Activated T-helper 2 cell treated with anti-CD3 and anti-CD28 coated beads, Interferon-gamma antibody, Interleukin-2, Interleukin-4, amounts not matched to agents 10 μg/mL and 5 μg/mL and 100 μg/mL, durations not matched to agents 14 hours and 24 hours and 36 hours (primary cell): ENCODE measurements around the gene CMTM6. TPM values are rescaled to one million over a fixed set of nuclear protein-coding genes. Genes with fewer than 3 reads are reported as not detected.
"Not testable (repeated sequence)": the region's sequence is repeated elsewhere in the genome, so short reads cannot be mapped to it uniquely, and the experiment has no call there.

ENCODE experiments used
- DNase-seq: peaks from one replicate; pipeline ENCODE4 v3.0.0; 2021; ENCODE audit warnings: low spot score
- H3K27ac Mint-ChIP-seq: one replicate; pipeline ENCODE4 v1.8.0; 2021; ENCODE audit warnings: mixed read lengths
- H3K27me3 Mint-ChIP-seq: one replicate; pipeline ENCODE4 v1.8.0; 2021; ENCODE audit warnings: low read depth, mixed read lengths
- H3K36me3 Mint-ChIP-seq: one replicate; pipeline ENCODE4 v1.8.0; 2021; ENCODE audit warnings: low read depth, mixed read lengths
- H3K4me1 Mint-ChIP-seq: one replicate; pipeline ENCODE4 v1.8.0; 2021; ENCODE audit warnings: low read depth, mixed read lengths
- H3K4me3 Mint-ChIP-seq: one replicate; pipeline ENCODE4 v1.8.0; 2021; ENCODE audit warnings: low read depth, mild to moderate bottlenecking, moderate library complexity, mixed read lengths
- H3K9me3 Mint-ChIP-seq: one replicate; pipeline ENCODE4 v1.8.0; 2021; ENCODE audit warnings: mixed read lengths
- intact Hi-C: fragments of 100-400 bp; cut with micrococcal nuclease; formaldehyde crosslinking; loops from one replicate; pipeline ENCODE4 v1.15.1; 2023
- total RNA-seq: library from RNA; stranded (reverse); gene quantifications from 2 replicates; pipeline ENCODE4 v1.2.3, GENCODE V29; 2022

CMTM6 gene
- total RNA-seq, 1 donor from 2014 or later, result 107 TPM

DNA sequence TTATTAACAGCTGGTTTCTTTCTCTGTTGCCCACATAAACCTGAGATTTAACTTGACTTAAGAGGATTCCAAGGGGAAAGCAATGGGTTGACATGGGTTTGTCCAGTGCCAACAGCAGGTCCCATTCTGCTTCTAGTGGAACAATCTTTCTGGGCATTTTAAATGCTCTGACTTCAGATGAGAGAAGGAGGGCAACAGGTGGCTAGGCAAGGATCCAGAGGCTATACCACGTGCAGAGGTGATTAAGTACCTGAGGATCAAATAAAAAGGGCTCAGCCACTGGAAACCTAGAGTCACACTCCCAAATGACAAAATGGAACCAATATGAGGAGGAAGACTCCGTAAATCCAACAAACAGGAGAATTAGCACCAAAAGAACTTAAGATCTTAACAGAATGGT lies 28.5 kb downstream of the CMTM6 start:
- Mint-ChIP-seq H3K9me3 (no peaks in the 10 kb centered on the region), H3K4me1 (peaks cover 36% of the 10 kb centered on the region), H3K36me3 (peaks cover 72% of the 10 kb centered on the region), H3K4me3 (no peak overlapping the region), H3K27me3 (no peaks in the 10 kb centered on the region), H3K27ac (no peak overlapping the region)
- intact Hi-C loops, result no loop called here
- DNase-seq, result no peak

DNA sequence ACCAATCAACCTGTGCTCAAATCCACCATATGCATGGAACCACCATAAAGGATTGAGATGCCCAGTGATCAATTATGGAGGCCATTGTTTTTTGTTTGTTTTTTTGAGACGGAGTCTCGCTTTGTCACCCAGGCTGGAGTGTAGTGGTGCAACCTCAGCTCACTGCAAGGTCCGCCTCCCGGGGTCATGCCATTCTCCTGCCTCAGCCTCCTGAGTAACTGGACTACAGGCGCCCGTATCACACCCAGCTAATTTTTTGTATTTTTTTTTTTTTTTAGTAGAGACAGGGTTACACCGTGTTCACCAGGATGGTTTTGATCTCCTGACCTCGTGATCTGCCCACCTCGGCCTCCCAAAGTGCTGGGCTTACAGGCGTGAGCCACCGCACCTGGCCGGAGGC lies 30.5 kb downstream of the CMTM6 start:
- Mint-ChIP-seq H3K36me3 (peaks cover 56% of the 10 kb centered on the region), H3K4me1 (peaks cover 39% of the 10 kb centered on the region), H3K27ac (peak overlapping the region; percentile 48)
- DNase-seq, intact Hi-C loops, H3K4me3 Mint-ChIP-seq, H3K9me3 Mint-ChIP-seq, H3K27me3 Mint-ChIP-seq: not testable (repeated sequence)

GRCh38 chr3:32471246-32471645 lies 31.4 kb downstream of the CMTM6 start:
- H3K36me3 Mint-ChIP-seq, result peaks cover 49% of the 10 kb centered on the region
- H3K27ac Mint-ChIP-seq, result peak overlapping the region; percentile 59
- H3K9me3 Mint-ChIP-seq, result no peaks in the 10 kb centered on the region
- peaks cover 38% of the 10 kb centered on the region for H3K4me1 Mint-ChIP-seq
- DNase-seq, result no peak
- H3K4me3 Mint-ChIP-seq, result no peak overlapping the region
- intact Hi-C loops, result no loop called here
- no peaks in the 10 kb centered on the region for H3K27me3 Mint-ChIP-seq

- no peak for DNase-seq
- H3K36me3 Mint-ChIP-seq, result peaks cover 55% of the 10 kb centered on the region
Observed at GRCh38 chr3:32470362-32470761, 32.3 kb downstream of the CMTM6 start.

GRCh38 chr3:32469151-32469874 lies 33.3 kb downstream of the CMTM6 start:
- H3K4me1 Mint-ChIP-seq, result peaks cover 33% of the 10 kb centered on the region
- H3K9me3 Mint-ChIP-seq, result no peaks in the 10 kb centered on the region
- no peak for DNase-seq
- intact Hi-C loops, result loop anchor here (2.0 to 5.0 kb wide), 4 partner anchors 25 to 292 kb away; no protein-coding TSS in a partner anchor
- H3K27me3 Mint-ChIP-seq, result no peaks in the 10 kb centered on the region
- H3K27ac Mint-ChIP-seq, result peak overlapping the region; percentile 38
- peaks cover 52% of the 10 kb centered on the region for H3K36me3 Mint-ChIP-seq
- H3K4me3 Mint-ChIP-seq, result no peak overlapping the region

More at GRCh38 chr3:32470362-32470761, 32.3 kb downstream of the CMTM6 start:
- intact Hi-C loops, result no loop called here
- Mint-ChIP-seq H3K4me3 (no peak overlapping the region), H3K9me3 (no peaks in the 10 kb centered on the region), H3K27ac (peak overlapping the region; percentile 56), H3K27me3 (no peaks in the 10 kb centered on the region), H3K4me1 (peaks cover 38% of the 10 kb centered on the region)

DNA sequence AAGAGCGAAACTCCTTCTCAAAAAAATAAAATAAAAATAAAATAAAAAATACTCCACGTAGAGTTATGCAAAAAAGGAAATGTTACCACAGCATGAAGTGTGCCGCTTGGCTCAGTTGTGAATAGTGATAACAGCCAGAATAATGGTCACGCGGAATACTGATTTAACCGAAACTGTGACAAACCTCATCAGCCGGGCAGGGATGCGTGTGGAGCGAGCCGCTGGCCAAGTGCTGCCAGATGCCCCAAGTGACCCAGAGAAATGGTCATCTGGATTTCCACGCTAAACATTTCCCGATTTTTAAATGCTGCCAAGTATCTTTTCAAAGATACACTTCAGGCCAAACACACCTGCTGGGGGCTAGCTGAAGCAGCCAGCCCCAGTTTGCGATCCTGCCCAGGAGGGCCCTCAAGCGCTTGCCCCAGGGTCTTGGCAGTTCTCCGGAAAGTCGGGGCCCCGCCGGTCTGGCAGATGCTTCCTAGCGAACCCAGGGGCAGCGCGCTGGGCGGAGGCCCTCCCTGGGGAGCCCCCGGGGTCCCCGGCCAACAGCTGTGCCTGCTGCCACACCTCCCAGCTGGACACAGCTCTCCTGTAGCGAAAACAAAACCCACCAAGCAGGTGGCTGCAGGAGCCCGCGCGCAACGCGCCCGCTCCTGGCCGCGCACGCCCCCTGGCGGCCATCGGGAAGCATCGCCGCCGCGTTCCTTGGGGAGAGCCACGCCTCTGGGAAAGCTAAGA lies 35.1 kb downstream of the CMTM6 start:
- intact Hi-C loops, result loop anchor here (1.0 to 5.0 kb wide), 6 partner anchors 7 to 290 kb away; no protein-coding TSS in a partner anchor
- Mint-ChIP-seq H3K4me3 (no peak overlapping the region), H3K36me3 (peaks cover 37% of the 10 kb centered on the region), H3K27ac (no peak overlapping the region), H3K27me3 (no peaks in the 10 kb centered on the region), H3K4me1 (peaks cover 29% of the 10 kb centered on the region), H3K9me3 (no peaks in the 10 kb centered on the region)
- peak; percentile 59 for DNase-seq

DNA sequence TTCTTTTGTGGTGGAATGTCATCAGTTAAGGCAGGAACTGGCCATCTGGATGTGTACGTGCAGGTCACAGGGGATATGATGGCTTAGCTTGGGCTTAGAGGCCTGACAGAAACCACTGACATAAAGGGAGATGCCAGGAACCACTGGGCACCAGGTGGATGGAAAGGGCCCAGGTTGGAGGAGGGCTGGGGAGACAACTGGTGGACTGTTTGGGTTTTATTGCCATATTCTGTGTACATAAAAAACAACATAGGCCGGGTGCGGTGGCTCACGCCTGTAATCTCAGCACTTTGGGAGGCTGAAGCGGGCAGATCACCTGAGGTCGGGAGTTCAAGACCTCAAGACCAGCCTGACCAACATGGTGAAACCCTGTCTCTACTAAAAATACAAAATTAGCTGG lies 35.8 kb downstream of the CMTM6 start:
- peaks cover 32% of the 10 kb centered on the region for H3K36me3 Mint-ChIP-seq
- not testable (repeated sequence) for H3K27me3 Mint-ChIP-seq, H3K9me3 Mint-ChIP-seq, H3K27ac Mint-ChIP-seq, DNase-seq, H3K4me3 Mint-ChIP-seq
- intact Hi-C loops, result loop anchor here (5.0 kb wide), 2 partner anchors 170 to 290 kb away; no protein-coding TSS in a partner anchor
- H3K4me1 Mint-ChIP-seq, result peaks cover 26% of the 10 kb centered on the region

DNA sequence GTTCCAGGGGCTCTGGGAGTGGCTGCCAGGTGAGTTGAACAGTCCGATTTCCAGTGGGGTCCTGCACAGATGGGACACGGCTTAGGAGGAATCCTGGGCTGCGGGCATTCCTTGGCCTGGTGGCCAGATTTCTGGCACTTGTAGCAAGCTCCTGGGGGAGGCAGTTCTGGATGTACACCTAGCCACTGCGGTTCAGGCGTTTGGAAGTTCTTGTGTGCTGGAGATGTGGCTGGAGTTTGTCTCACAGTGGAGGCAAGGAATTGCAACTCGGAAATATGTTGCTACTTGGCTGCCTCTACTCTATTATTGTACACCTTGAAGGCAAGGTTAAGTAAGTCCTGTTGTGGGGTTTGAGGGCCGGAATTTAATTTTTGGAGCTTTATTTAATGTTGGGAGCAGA lies 37.9 kb downstream of the CMTM6 start:
- DNase-seq, H3K27ac Mint-ChIP-seq: not testable (repeated sequence)
- intact Hi-C loops, result loop anchor here (5.0 kb wide), 2 partner anchors 167 to 287 kb away; no protein-coding TSS in a partner anchor

DNA sequence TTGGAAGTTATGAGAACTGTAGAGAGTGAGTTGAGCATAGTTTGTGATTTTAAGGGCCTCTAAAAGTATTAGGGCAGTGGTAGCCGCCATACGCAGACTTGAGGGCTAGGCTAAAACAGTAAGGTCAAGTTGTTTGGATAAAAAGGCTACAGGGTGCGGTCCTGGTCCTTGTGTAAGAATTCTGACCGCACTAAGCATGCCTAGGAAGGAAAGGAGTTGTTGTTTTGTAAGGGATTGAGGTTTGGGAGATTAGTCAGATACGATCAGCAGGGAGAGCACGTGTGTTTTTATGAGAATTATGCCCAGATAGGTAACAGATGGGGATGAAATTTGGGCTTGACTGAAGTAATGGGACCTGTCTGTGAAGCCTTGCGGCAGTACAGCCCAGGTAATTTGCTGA lies 39.2 kb downstream of the CMTM6 start:
- DNase-seq, H3K9me3 Mint-ChIP-seq, intact Hi-C loops, H3K4me3 Mint-ChIP-seq, H3K27me3 Mint-ChIP-seq, H3K27ac Mint-ChIP-seq: not testable (repeated sequence)
- Mint-ChIP-seq H3K4me1 (peaks cover 18% of the 10 kb centered on the region), H3K36me3 (peaks cover 17% of the 10 kb centered on the region)

More for the DNA sequence above, 37.9 kb downstream of the CMTM6 start:
- H3K27me3 Mint-ChIP-seq, H3K4me3 Mint-ChIP-seq, H3K9me3 Mint-ChIP-seq: not testable (repeated sequence)
- H3K36me3 Mint-ChIP-seq, result peaks cover 21% of the 10 kb centered on the region
- peaks cover 26% of the 10 kb centered on the region for H3K4me1 Mint-ChIP-seq

DNA sequence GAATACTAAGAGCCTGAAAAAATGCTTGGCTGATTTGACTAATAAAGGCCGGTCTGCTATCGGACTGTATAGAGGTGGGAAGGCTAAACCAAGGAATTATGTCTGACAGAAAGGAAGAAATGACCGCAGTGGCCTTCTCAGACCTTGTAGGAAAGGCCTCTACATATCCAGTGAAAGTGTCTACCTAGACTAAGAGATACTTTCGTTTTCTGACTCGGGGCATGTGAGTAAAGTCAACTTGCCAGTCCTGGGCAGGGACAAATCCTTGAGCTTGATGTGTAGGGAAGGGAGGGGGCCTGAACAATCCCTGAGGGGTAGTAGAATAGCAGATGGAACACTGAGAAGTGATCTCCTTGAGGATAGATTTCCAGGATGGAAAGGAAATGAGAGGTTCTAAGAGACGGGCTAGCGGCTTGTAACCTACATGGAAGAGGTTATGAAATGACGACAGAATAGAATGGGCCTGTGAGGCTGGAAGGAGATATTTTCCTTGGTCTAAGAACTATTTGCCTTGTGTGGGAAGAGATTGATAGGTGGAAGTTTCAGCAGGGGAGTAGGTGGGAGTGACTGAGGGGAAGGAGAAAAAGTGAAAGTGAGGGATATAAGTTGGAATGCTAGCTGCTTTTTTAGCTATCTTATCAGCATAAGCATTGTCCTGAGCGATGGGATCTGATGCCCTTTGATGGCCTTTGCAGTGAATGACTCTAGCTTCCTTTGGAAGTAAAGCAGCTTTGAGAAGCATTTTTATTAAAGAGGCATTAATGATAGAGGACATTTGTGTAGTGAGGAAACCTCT lies 40.3 kb downstream of the CMTM6 start:
- H3K27me3 Mint-ChIP-seq, H3K27ac Mint-ChIP-seq, DNase-seq, H3K4me3 Mint-ChIP-seq, intact Hi-C loops, H3K9me3 Mint-ChIP-seq: not testable (repeated sequence)
- Mint-ChIP-seq H3K4me1 (peaks cover 25% of the 10 kb centered on the region), H3K36me3 (peaks cover 25% of the 10 kb centered on the region)

- Mint-ChIP-seq H3K4me1 (peaks cover 37% of the 10 kb centered on the region), H3K4me3 (peak overlapping the region; percentile 68), H3K27ac (peak overlapping the region; percentile 89), H3K36me3 (peaks cover 25% of the 10 kb centered on the region)
- not testable (repeated sequence) for H3K9me3 Mint-ChIP-seq, H3K27me3 Mint-ChIP-seq, DNase-seq
- intact Hi-C loops, result loop anchor here (1.0 to 2.0 kb wide), 2 partner anchors 7 to 46 kb away; no protein-coding TSS in a partner anchor
Observed at GRCh38 chr3:32460817-32461496, 41.7 kb downstream of the CMTM6 start.
